NCI-H82 treated with DMSO at 0.1 percent for 48 hours (cell line): ENCODE measurements around the gene RNASE11.
"Not testable (repeated sequence)": the region's sequence is repeated elsewhere in the genome, so short reads cannot be mapped to it uniquely, and the experiment has no call there.

Source experiments
- DNase-seq: peaks from one replicate; lab custom pipeline; 2025; ENCODE audit not compliant: unreplicated experiment; lab: John Stamatoyannopoulos, UW

Gene RNASE11

DNA sequence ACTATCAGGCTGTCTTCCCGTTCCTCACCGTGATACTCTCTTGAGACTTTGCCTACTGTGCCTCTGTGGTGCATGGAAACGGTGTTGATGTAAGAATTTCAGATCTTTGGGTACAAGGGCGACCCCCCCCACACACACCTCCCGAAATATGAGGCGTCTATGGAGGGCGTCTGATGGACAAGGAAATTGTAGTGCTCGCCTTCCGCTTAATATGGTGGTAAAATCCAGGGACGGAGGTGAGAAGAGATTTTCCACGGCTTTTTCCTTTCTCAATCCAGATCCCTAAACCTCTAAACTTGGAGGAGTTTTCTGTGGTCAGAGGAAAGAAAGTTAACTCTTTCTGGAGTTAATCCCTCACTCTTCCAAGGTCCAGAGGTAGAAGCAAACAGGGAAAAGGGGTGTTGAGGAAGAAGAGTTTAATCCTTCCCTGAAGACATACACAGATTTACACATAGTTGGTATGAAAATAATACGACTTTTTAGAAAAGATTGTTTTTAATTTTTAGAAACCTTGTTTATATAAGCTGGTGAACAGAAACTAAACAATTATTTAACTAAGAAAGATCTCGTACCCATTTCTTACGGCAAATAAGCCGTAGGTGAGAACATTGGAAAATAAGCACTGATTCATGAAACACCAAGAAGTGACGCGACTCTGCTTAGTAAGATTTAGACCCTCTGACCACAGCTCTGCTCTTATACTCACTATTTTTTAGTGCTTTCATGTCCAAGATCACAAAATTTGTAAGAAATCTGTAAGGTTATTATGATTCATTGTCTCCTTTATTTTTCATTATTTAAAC lies 26.4 kb upstream of the RNASE11 start:
- DNase-seq, result no peak

DNA sequence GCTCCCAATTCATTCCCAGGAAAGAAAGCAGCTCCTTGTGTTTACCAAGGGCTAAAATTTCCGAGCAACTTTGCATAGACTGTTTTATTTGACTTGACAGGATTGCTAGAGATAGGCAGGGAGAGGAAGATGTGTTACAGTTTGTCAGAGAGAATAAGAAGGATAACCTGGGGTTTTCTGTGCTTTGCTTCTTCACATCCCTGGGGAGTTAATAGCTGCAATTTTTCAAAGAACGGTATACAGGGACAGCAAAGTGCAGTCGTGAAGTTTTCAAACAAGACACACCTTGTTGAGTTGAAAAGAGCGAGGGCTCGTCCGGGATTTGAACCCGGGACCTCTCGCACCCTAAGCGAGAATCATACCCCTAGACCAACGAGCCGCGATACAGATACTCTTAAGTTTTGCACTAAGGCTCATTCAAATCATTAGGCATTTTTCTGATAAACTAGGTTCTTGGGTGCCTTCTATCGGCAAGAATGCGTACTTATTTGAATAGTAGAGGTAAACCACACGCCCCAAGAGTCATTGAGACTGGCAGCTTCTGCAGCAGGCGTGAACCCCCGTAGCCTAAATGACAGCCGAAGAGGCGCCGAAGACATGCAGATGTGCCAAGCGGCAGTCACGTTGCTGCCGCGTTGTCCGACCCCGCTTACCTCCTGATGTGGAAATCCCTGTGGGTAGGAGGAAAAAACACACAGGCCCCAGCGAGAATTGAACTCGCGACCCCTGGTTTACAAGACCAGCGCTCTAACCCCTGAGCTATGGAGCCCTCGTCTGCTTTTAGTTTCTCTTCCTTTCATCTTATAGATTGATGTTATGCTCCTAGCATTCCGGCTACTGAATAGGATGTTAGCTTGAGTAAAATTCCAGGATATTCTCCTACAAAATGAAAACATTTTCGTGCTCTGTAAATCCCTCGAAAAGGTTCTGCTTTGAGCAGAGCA lies 25.6 kb upstream of the RNASE11 start:
- peak; percentile 92 for DNase-seq

GRCh38 chr14:20612403-20612802 lies 24.6 kb upstream of the RNASE11 start:
- DNase-seq, result no peak

DNA sequence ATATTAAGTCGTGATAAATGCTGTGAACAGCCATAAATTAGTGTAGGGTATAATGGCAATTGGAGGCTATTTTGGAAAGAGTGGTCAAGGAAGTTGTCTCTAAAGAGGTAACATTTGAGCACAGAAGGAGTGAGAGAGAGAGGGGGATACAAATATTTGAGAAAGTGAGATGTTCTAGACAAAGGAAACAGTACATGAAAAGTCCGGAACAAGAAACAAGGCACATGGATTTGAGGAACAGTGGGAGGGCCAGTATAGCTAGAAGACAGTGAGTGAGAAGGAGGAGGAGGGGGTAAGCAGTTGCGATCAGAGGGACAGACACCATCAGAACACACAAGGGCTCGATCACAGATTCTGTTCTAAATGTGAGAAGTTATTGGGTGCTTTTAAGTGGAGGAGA lies 23.5 kb upstream of the RNASE11 start:
- no peak for DNase-seq

DNA sequence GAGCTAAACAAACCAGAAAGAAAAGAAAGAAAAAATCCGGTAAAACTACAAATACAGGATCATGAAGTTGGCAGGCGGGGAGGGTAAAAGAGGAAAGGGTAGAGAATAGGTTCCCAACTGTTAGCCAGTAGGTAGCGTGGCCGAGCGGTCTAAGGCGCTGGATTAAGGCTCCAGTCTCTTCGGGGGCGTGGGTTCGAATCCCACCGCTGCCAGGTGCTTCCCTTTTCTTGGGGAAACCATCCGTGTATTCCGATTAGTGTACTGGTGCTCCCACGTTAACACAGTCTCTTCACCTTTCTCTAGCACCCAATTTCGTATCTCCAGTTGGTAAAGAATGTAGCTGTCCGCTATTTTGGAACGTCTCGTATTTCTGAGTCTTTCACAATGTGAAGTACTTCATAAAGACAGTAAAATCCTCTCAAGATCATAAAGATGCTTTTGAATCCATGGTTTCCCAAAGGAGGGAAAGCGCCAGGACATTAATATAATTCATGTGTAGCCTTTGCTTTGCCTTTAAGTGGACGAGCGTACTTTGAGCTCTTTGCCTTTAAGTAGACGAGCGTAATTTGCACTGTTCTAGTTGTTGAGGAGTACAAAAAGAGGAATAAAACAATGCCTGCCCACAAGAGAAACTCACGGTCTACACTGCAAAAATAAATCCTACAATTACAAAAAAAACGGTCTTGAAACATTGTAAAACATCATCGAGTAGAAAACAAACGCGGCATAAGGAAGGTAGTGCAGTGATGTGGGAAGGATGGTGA lies 22.4 kb upstream of the RNASE11 start:
- DNase-seq, result peak; percentile 67

DNA sequence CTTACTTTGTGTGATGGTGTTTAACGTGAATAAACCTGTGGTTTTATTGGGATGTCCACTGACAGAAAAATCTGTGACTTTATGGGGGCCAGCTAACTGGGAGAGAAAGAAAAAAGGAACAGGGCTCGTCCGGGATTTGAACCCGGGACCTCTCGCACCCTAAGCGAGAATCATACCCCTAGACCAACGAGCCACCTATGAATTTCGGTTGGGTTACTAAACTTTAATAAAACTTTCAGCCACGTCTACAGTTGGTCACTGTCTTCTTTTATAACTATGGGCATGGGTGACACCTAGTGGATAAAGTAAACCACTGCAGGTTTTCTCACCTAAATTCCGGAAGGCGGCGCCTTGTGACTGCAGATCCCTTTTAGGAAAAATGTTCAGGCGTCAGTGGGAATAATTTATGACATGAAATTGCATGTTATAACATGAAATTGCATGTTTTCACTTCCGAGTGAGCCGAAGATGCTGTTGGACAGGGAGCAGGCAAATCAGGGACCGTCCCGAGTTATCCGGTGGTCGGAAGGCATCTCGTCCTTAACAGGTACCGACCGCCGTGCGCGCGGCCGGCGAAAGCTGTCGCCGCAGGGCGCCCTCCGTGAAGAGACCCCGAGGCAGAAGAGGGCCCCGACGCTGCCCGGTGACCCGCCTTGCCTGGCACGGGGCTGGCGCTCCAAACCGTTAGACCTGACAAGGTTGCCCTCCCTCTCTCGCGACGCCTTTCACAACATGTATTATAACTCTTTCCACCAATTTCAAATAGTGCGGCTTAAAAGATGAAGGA lies 21.6 kb upstream of the RNASE11 start:
- DNase-seq, result peak; percentile 71

DNA sequence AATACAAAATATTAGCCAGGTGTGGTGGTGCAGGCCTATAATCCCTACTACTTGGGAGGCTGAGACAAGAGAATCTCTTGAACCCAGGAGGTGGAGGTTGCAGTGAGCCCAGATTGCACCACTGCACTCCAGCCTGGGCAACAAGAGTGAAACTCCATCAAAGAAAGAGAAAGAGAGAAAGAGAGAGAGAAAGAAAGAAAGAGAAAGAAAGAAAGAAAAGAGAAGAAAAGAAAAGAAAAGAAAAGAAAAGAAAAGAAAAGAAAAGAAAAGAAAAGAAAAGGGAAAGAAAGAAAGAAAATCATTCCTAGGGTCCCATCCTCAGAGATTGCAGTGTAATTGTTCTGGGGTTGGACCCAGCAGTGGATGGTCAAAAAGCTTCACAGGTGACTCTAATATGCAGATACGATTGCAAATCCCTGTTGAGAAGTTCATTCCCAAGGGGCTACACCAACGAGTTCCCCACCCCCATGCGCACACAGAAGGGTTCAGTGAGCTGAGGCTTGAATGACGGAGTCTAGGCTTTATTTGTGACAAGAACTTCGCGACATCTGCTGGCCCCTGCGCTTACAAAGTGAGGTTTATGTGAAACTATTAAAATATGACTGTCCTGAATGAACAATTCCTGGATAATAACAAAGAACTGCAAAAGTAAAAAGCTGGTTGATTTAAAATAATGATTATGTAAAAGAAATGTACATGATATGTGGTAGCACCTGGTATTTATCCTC lies 20.7 kb upstream of the RNASE11 start:
- no peak for DNase-seq

DNA sequence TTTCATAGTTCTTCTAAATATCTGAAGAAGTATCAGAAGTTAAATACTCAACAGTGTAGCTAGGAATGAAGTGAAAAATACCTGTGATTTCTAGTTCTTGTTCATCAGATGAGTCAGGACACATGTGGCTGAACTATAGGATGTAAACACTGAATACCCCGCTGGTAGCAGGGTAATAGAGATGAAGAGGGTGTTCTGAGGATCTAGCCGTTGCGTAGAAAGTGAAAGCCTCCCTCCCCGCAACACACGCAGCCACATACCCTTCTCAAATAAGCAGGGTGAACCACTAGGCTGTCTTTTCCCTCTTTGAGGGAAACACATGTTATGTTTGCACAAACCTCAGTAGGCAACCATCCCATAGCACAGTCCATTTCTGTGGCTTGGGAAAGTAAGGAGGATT lies 19.8 kb upstream of the RNASE11 start:
- no peak for DNase-seq

DNA sequence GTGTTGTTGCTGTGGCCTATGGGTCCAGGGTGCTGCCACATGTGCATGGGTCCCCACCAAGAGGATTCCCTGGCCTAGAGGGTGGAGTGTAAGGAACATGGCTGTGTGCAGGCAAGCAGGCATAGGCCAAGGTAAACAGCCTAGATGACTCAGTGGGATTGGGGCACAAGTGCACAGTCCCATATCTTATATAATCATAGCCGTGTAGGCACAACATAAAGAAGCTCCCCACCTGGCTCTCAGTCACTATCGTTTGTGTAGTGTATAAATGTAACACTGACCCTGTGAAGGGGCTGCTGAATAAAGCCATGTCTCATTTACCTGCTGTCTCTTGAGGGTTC lies 19.1 kb upstream of the RNASE11 start:
- DNase-seq, result no peak

- DNase-seq, result no peak
Measured at GRCh38 chr14:20606190-20606901, 18.5 kb upstream of the RNASE11 start.

- DNase-seq, result no peak
Measured at GRCh38 chr14:20603813-20604690, 16.3 kb upstream of the RNASE11 start.

GRCh38 chr14:20602583-20602982 lies 14.8 kb upstream of the RNASE11 start:
- no peak for DNase-seq

- no peak for DNase-seq
Measured at GRCh38 chr14:20601522-20601921, 13.7 kb upstream of the RNASE11 start.

DNA sequence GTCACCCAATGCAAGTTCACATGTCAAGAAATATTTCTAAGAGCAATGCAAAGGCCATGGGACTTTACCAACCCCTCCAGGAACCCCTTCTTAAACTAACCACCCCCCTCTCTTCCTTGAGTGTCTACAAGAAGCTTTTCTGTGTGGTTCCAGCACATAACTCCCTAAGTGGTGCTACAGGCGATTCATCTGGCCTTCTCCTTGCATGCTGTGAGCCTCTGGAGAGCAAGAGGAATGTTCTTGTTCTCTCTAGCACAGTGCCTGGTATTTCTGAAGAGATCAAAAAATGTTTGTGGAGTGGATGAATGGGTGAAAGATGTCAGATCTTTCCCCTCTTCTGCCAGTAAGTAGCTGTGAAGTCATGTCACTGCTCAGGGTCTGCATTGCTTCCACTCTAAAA lies 9.3 kb upstream of the RNASE11 start:
- DNase-seq, result no peak

DNA sequence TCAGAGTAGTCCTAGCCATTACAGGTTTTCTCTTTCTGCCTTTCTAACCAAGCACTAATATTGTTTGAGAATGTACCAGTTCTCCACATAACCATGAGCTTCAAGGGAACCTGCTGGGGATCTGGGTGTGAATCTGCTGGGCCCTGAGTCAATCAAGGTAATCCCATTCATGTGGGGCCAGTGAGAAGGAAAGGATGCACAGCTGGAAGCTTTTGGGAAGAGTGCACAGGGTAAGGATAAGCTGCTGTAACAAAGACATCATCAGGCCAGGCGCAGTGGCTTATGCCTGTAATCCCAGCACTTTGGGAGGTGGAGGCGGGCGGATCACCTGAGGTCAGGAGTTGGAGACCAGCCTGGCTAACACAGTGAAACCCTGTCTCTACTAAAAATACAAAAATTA lies 7.9 kb upstream of the RNASE11 start:
- not testable (repeated sequence) for DNase-seq

- no peak for DNase-seq
Measured at GRCh38 chr14:20592574-20592973, 4.8 kb upstream of the RNASE11 start.

DNA sequence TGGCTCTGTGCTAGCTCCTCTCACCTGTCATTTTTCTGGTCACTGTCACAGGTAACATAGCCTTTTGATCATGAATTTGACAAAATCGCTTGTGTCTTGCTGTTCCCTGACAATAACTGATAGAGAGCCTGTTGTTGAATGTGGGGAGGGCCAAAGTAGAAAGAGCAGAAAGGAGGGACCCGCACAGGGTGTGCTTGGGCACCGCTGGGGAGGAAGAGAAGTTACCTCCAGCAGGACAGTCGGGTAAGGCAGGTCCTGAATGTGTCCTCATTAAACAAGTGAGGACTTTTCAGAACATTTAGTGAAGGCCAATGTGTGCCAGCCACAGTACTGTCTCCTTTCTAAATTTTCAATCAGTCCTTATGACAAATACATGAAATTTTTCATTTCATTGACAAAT lies 3.4 kb upstream of the RNASE11 start, which contains the start of gene RNASE12:
Gene RNASE12, minus strand, starts transcription at position 142 of the 400 bp plus-strand sequence. CDS start 653 bp downstream, outside the sequence.
- DNase-seq, result no peak

GRCh38 chr14:20583908-20584307 lies 3.9 kb downstream of the RNASE11 start:
- no peak for DNase-seq
